H9 (cell line): ENCODE data around the gene ADA. TPM values are rescaled to one million over a fixed set of nuclear protein-coding genes. Genes with fewer than 3 reads are reported as not detected.

Experiments used
- DNase-seq: peaks from one replicate; pipeline ENCODE4 v3.0.0-alpha.2; 2017
- H2AFZ ChIP-seq: one replicate; pipeline ENCODE4 v1.6.1; 2013; ENCODE audit warnings: mild to moderate bottlenecking, low read length, control low read depth, moderate library complexity
- H2AK5ac ChIP-seq: 2 replicates; pipeline ENCODE4 v1.6.1; 2013; ENCODE audit warnings: low read length, control low read depth, mixed read lengths; ENCODE audit not compliant: insufficient read length
- H2BK120ac ChIP-seq: one replicate; pipeline ENCODE4 v1.6.1; 2013; ENCODE audit warnings: low read depth, mild to moderate bottlenecking, low read length, control low read depth, inconsistent platforms; ENCODE audit not compliant: poor library complexity, severe bottlenecking
- H2BK12ac ChIP-seq: 2 replicates; pipeline ENCODE4 v1.6.1; 2013; ENCODE audit warnings: low read length, control low read depth, mixed read lengths, low read depth; ENCODE audit not compliant: insufficient read length
- H2BK15ac ChIP-seq: 2 replicates; pipeline ENCODE4 v1.6.1; 2013; ENCODE audit warnings: low read depth, low read length, control low read depth
- H2BK20ac ChIP-seq: one replicate; pipeline ENCODE4 v1.6.1; 2013; ENCODE audit warnings: low read depth, mild to moderate bottlenecking, low read length, control low read depth, inconsistent platforms; ENCODE audit not compliant: poor library complexity, severe bottlenecking
- H2BK5ac ChIP-seq: 2 replicates; pipeline ENCODE4 v1.6.1; 2013; ENCODE audit warnings: low read length, control low read depth, mixed read lengths; ENCODE audit not compliant: insufficient read length
- H3K14ac ChIP-seq: 2 replicates; pipeline ENCODE4 v1.6.1; 2013; ENCODE audit warnings: low read length, control low read depth; ENCODE audit not compliant: insufficient read depth
- H3K18ac ChIP-seq: 2 replicates; pipeline ENCODE4 v1.6.1; 2013; ENCODE audit warnings: low read depth, mild to moderate bottlenecking, mixed read lengths, low read length, control low read depth; ENCODE audit not compliant: insufficient read length
- H3K23ac ChIP-seq: 2 replicates; pipeline ENCODE4 v1.6.1; 2013; ENCODE audit warnings: low read length, control low read depth, mixed read lengths, low read depth; ENCODE audit not compliant: insufficient read length
- H3K23me2 ChIP-seq: 2 replicates; pipeline ENCODE4 v1.6.1; 2013; ENCODE audit warnings: low read depth, mild to moderate bottlenecking, mixed read lengths, low read length, control low read depth; ENCODE audit not compliant: insufficient read length, poor library complexity, severe bottlenecking
- H3K27ac ChIP-seq: 2 replicates; pipeline ENCODE4 v1.5.1; 2013; ENCODE audit warnings: low read length, control low read depth, mixed read lengths, low read depth; ENCODE audit not compliant: insufficient read length
- H3K27me3 ChIP-seq: 2 replicates; pipeline ENCODE4 v1.6.1; 2013; ENCODE audit warnings: low read length, control low read depth, inconsistent platforms; ENCODE audit not compliant: insufficient read depth
- H3K4ac ChIP-seq: 2 replicates; pipeline ENCODE4 v1.6.1; 2013; ENCODE audit warnings: low read depth, mild to moderate bottlenecking, control low read depth, inconsistent platforms, low read length, moderate library complexity
- H3K4me1 ChIP-seq: 2 replicates; pipeline ENCODE4 v1.6.1; 2013; ENCODE audit warnings: low read length, control low read depth, inconsistent platforms; ENCODE audit not compliant: insufficient read depth
- H3K4me2 ChIP-seq: 2 replicates; pipeline ENCODE4 v1.6.1; 2013; ENCODE audit warnings: low read length, control low read depth, mixed read lengths; ENCODE audit not compliant: insufficient read length, insufficient read depth
- H3K56ac ChIP-seq: 2 replicates; pipeline ENCODE4 v1.6.1; 2013; ENCODE audit warnings: low read depth, mild to moderate bottlenecking, mixed read lengths, low read length, control low read depth; ENCODE audit not compliant: insufficient read length
- H3K79me1 ChIP-seq: 2 replicates; pipeline ENCODE4 v1.6.1; 2013; ENCODE audit warnings: low read depth, mild to moderate bottlenecking, moderate library complexity, low read length, control low read depth, inconsistent platforms; ENCODE audit not compliant: insufficient read depth, poor library complexity, severe bottlenecking
- H3K79me2 ChIP-seq: 2 replicates; pipeline ENCODE4 v1.6.1; 2013; ENCODE audit warnings: low read length, control low read depth, inconsistent platforms; ENCODE audit not compliant: insufficient read depth
- H3K9ac ChIP-seq: 2 replicates; pipeline ENCODE4 v1.6.1; 2013; ENCODE audit warnings: low read length, control low read depth, mixed read lengths; ENCODE audit not compliant: insufficient read length; ENCODE audit errors: extremely low read depth
- H3K9me3 ChIP-seq: one replicate; pipeline ENCODE4 v1.6.1; 2013; ENCODE audit warnings: low read depth, low read length, inconsistent platforms; ENCODE audit not compliant: control insufficient read depth
- H3T11ph ChIP-seq: one replicate; pipeline ENCODE4 v1.6.1; 2013; ENCODE audit warnings: mild to moderate bottlenecking, low read length, control low read depth, inconsistent platforms
- H4K20me1 ChIP-seq: one replicate; pipeline ENCODE4 v1.6.1; 2013; ENCODE audit not compliant: control insufficient read depth, insufficient read length, insufficient read depth
- H4K5ac ChIP-seq: 2 replicates; pipeline ENCODE4 v1.6.1; 2013; ENCODE audit warnings: low read depth, mild to moderate bottlenecking, mixed read lengths, low read length, control low read depth; ENCODE audit not compliant: insufficient read length
- H4K8ac ChIP-seq: replicated peaks from 2 replicates; pipeline ENCODE4 v1.6.1; 2013; ENCODE audit warnings: low read length, control low read depth, mixed read lengths, low read depth; ENCODE audit not compliant: insufficient read length
- H4K91ac ChIP-seq: 2 replicates; pipeline ENCODE4 v1.6.1; 2013; ENCODE audit warnings: low read depth, mild to moderate bottlenecking, moderate library complexity, mixed read lengths, low read length, control low read depth; ENCODE audit not compliant: insufficient read length
- H3K27ac Mint-ChIP-seq, 3 experiments: 2 replicates in 2 of 3; 3 replicates in 1 of 3; pipeline ENCODE4 v1.8.0; 2020 to 2021; ENCODE audit warnings: mixed read lengths in 3 of 3, mild to moderate bottlenecking in 1 of 3, moderate library complexity in 1 of 3
- H3K27me3 Mint-ChIP-seq: 2 replicates; pipeline ENCODE4 v1.8.0; 2021; ENCODE audit warnings: low read depth, mild to moderate bottlenecking, moderate library complexity, mixed read lengths
- H3K36me3 Mint-ChIP-seq, 3 experiments: 2 replicates in 2 of 3; 3 replicates in 1 of 3; pipeline ENCODE4 v1.8.0; 2020 to 2021; ENCODE audit warnings: low read depth in 3 of 3, mixed read lengths in 3 of 3; ENCODE audit not compliant: insufficient read depth in 1 of 3
- H3K4me1 Mint-ChIP-seq, 2 experiments: 2 replicates each; pipeline ENCODE4 v1.8.0; 2020; ENCODE audit warnings: mixed read lengths in 2 of 2
- H3K4me3 Mint-ChIP-seq, 2 experiments: 2 replicates in 1 of 2; 3 replicates in 1 of 2; pipeline ENCODE4 v1.8.0; 2020 to 2021; ENCODE audit warnings: mild to moderate bottlenecking in 2 of 2, mixed read lengths in 2 of 2, moderate library complexity in 1 of 2
- H3K9me3 Mint-ChIP-seq, 2 experiments: 2 replicates in 1 of 2; 3 replicates in 1 of 2; pipeline ENCODE4 v1.8.0; 2020; ENCODE audit warnings: mild to moderate bottlenecking in 2 of 2, mixed read lengths in 2 of 2, moderate library complexity in 1 of 2
- WGBS: extraction: QIAGEN DNeasy Blood & Tissue Kit; methylation state at CpG from one replicate; pipeline ENCODE4 v1.1.7; 2013; ENCODE audit warnings: missing lambda C conversion rate, low lambda C conversion rate, mixed read lengths; ENCODE audit not compliant: insufficient read length; ENCODE audit errors: extremely low coverage; 5-methylcytosine and 5-hydroxymethylcytosine counted together
- total RNA-seq: library from RNA; stranded (reverse); gene quantifications from 2 replicates; pipeline ENCODE4 v1.2.1, GENCODE V29; 2021
- TF ChIP-seq, protein P1 (sequence below): fragments of 200-600 bp; sonication (generic); conservative IDR thresholded peaks from 3 replicates; pipeline ENCODE4 v1.8.0; 2021; ENCODE audit warnings: antibody characterized with exemption, mild to moderate bottlenecking

The ADA gene
- total RNA-seq, 1 experiment from 2014 or later = 22.0 TPM

DNA sequence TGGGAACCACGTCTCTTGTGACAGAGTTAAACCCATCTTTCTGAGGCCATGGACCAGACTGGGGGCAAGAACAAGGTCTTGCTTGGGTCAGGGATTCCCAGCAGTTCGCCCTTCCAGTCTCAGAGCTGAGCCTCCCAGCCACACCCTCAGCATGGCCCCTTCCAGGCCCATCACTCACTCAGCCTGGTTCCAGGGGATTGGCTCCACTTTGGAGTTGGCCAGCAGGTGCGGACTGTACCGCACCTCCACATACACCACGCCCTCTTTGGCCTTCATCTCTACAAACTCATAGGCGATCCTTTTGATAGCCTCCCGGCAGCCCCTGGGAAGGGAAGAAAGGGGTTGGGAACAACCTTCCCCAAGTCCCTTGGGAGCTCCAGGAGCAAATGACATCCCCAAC, 25.2 kb downstream of the ADA start:
- no peaks in the 10 kb centered on the region; the same call in 1 of the 2 replicates for H3K27me3 ChIP-seq
- H3K9me3 Mint-ChIP-seq = no peaks in the 10 kb centered on the region
- H4K8ac ChIP-seq = no peak overlapping the region
- no peak overlapping the region for H3K27ac Mint-ChIP-seq
- no peak overlapping the region for H3K27ac ChIP-seq
- H3T11ph ChIP-seq = no peak overlapping the region
- no peak overlapping the region for H2BK12ac ChIP-seq
- no peaks in the 10 kb centered on the region for H4K20me1 ChIP-seq
- H4K91ac ChIP-seq = no peak overlapping the region
- H3K27me3 Mint-ChIP-seq = peaks cover 23% of the 10 kb centered on the region
- no peak overlapping the region; the same call in 1 of the 2 replicates for H3K14ac ChIP-seq
- H3K36me3 Mint-ChIP-seq = peaks cover 15 to 35% (median 23%) of the 10 kb centered on the region in 3 experiments; a peak in 6 of 7 replicates
- no CpG with 5 or more reads among the region's 7 CpGs for WGBS
- no peak overlapping the region for H2AK5ac ChIP-seq
- H2AFZ ChIP-seq = no peak overlapping the region
- no peaks in the 10 kb centered on the region for H3K4me1 ChIP-seq
- no peak overlapping the region for H3K4ac ChIP-seq
- DNase-seq = no peak
- H3K4me3 Mint-ChIP-seq = no peak overlapping the region
- no peak overlapping the region for H3K9ac ChIP-seq
- no peak overlapping the region for H3K23ac ChIP-seq
- H3K56ac ChIP-seq = no peak overlapping the region
- no peaks in the 10 kb centered on the region for H3K79me2 ChIP-seq
- H3K4me2 ChIP-seq = no peak overlapping the region
- no peak overlapping the region for H3K18ac ChIP-seq
- no peaks in the 10 kb centered on the region for H3K79me1 ChIP-seq
- no peak overlapping the region for H4K5ac ChIP-seq
- no peaks in the 10 kb centered on the region for H3K9me3 ChIP-seq
- no peak overlapping the region for H2BK120ac ChIP-seq
- H2BK20ac ChIP-seq = no peak overlapping the region
- no peak overlapping the region for H2BK15ac ChIP-seq
- H2BK5ac ChIP-seq = no peak overlapping the region
- TF ChIP-seq, protein P1, sequence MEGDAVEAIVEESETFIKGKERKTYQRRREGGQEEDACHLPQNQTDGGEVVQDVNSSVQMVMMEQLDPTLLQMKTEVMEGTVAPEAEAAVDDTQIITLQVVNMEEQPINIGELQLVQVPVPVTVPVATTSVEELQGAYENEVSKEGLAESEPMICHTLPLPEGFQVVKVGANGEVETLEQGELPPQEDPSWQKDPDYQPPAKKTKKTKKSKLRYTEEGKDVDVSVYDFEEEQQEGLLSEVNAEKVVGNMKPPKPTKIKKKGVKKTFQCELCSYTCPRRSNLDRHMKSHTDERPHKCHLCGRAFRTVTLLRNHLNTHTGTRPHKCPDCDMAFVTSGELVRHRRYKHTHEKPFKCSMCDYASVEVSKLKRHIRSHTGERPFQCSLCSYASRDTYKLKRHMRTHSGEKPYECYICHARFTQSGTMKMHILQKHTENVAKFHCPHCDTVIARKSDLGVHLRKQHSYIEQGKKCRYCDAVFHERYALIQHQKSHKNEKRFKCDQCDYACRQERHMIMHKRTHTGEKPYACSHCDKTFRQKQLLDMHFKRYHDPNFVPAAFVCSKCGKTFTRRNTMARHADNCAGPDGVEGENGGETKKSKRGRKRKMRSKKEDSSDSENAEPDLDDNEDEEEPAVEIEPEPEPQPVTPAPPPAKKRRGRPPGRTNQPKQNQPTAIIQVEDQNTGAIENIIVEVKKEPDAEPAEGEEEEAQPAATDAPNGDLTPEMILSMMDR = no peak
- H3K23me2 ChIP-seq = no peaks in the 10 kb centered on the region
- H3K4me1 Mint-ChIP-seq = peaks cover 9 to 10% of the 10 kb centered on the region in 2 experiments
